IMR-90 (cell line): ENCODE measurements around the gene HLA-DOA. TPM values are rescaled to one million over a fixed set of nuclear protein-coding genes. Genes with fewer than 3 reads are reported as not detected.

ENCODE experiments used
- ATAC-seq: fragments of 200-7000 bp; cut with Tn5 transposase; 2 replicates; pipeline ENCODE4 v1.9.1; 2020; ENCODE audit warnings: low read depth, mild to moderate bottlenecking, moderate library complexity
- BruUV-seq: library from RNA; stranded (reverse); fragments of 400-500 nt; replicated peaks from 2 replicates; lab custom pipeline; 2021; lab: Mats Ljungman, UMichigan
- CTCF ChIA-PET: fragments of 300-600 bp; formaldehyde crosslinking; extraction: SDS; loops from one replicate; lab custom pipeline; 2021; ENCODE audit warnings: antibody characterized with exemption; lab: Yijun Ruan, JAX
- POLR2A ChIA-PET: fragments of 300-600 bp; sonication (Branson Sonifier 250); formaldehyde crosslinking; loops from one replicate; lab custom pipeline; 2022; ENCODE audit warnings: antibody characterized with exemption; ENCODE audit not compliant: unreplicated experiment; lab: Charles Lee
- DNase-seq: peaks from one replicate; pipeline ENCODE4 v3.0.0; 2013
- H2AFZ ChIP-seq: replicated peaks from 2 replicates; pipeline ENCODE3; 2013; ENCODE audit warnings: low read length, mild to moderate bottlenecking; ENCODE audit not compliant: poor library complexity
- H2AK5ac ChIP-seq: 2 replicates; pipeline ENCODE4 v1.6.1; 2013; ENCODE audit warnings: low read depth, low read length, inconsistent platforms
- H2AK9ac ChIP-seq: replicated peaks from 2 replicates; pipeline ENCODE3; 2013; ENCODE audit warnings: mild to moderate bottlenecking, low read depth, low read length, moderate library complexity; ENCODE audit not compliant: poor library complexity
- H2BK120ac ChIP-seq: 2 replicates; pipeline ENCODE4 v1.6.1; 2013; ENCODE audit warnings: low read depth, low read length, inconsistent platforms
- H2BK15ac ChIP-seq: 3 replicates; pipeline ENCODE4 v1.6.1; 2013; ENCODE audit warnings: low read depth, low read length, inconsistent platforms
- H2BK20ac ChIP-seq: 2 replicates; pipeline ENCODE4 v1.6.1; 2013; ENCODE audit warnings: low read depth, mild to moderate bottlenecking, inconsistent platforms, low read length, moderate library complexity
- H2BK5ac ChIP-seq: 2 replicates; pipeline ENCODE4 v1.6.1; 2013; ENCODE audit warnings: mild to moderate bottlenecking, low read depth, low read length, inconsistent platforms; ENCODE audit not compliant: poor library complexity, severe bottlenecking
- H3K14ac ChIP-seq: replicated peaks from 2 replicates; pipeline ENCODE4 v1.6.1; 2013; ENCODE audit warnings: low read depth, low read length, inconsistent platforms
- H3K18ac ChIP-seq: 2 replicates; pipeline ENCODE4 v1.6.1; 2013; ENCODE audit warnings: low read depth, low read length, control low read depth
- H3K23ac ChIP-seq: 2 replicates; pipeline ENCODE4 v1.6.1; 2013; ENCODE audit warnings: low read depth, low read length, inconsistent platforms
- H3K27ac ChIP-seq: 2 replicates; pipeline ENCODE4 v1.5.1; 2013; ENCODE audit warnings: mild to moderate bottlenecking, control low read depth, low read length; ENCODE audit not compliant: insufficient read depth
- H3K27me3 ChIP-seq: 2 replicates; pipeline ENCODE4 v1.6.1; 2013; ENCODE audit warnings: low read length; ENCODE audit not compliant: control insufficient read depth, insufficient read depth
- H3K36me3 ChIP-seq: 2 replicates; pipeline ENCODE4 v1.6.1; 2013; ENCODE audit warnings: low read length, mixed read lengths; ENCODE audit not compliant: control insufficient read depth, insufficient read depth
- H3K4ac ChIP-seq: 2 replicates; pipeline ENCODE4 v1.6.1; 2013; ENCODE audit warnings: low read depth, low read length, inconsistent platforms
- H3K4me1 ChIP-seq: 2 replicates; pipeline ENCODE4 v1.6.1; 2013; ENCODE audit warnings: low read length, mixed read lengths; ENCODE audit not compliant: control insufficient read depth, insufficient read depth
- H3K4me2 ChIP-seq: 2 replicates; pipeline ENCODE4 v1.6.1; 2013; ENCODE audit warnings: low read depth, mild to moderate bottlenecking, control low read depth, low read length, moderate library complexity
- H3K4me3 ChIP-seq: 2 replicates; pipeline ENCODE4 v1.5.1; 2013; ENCODE audit warnings: low read depth, mild to moderate bottlenecking, control low read depth, low read length, moderate library complexity; ENCODE audit not compliant: insufficient read depth
- H3K56ac ChIP-seq: 2 replicates; pipeline ENCODE4 v1.6.1; 2013; ENCODE audit warnings: low read length, inconsistent platforms; ENCODE audit not compliant: insufficient read depth; ENCODE audit errors: extremely low read depth
- H3K79me1 ChIP-seq, 2 experiments: 2 replicates each; pipeline ENCODE4 v1.6.1; 2013; ENCODE audit warnings: low read length in 2 of 2, inconsistent platforms in 1 of 2, low read depth in 1 of 2
- H3K9ac ChIP-seq: 2 replicates; pipeline ENCODE4 v1.6.1; 2013; ENCODE audit warnings: low read depth, low read length, control low read depth
- H3K9me1 ChIP-seq: 2 replicates; pipeline ENCODE4 v1.6.1; 2013; ENCODE audit warnings: low read length, inconsistent platforms; ENCODE audit not compliant: insufficient read depth
- H3K9me3 ChIP-seq: 2 replicates; pipeline ENCODE4 v1.6.1; 2013; ENCODE audit warnings: low read length; ENCODE audit not compliant: control insufficient read depth, insufficient read depth
- H4K20me1 ChIP-seq: 2 replicates; pipeline ENCODE4 v1.6.1; 2013; ENCODE audit warnings: low read length, inconsistent platforms; ENCODE audit not compliant: insufficient read depth
- H4K5ac ChIP-seq: 2 replicates; pipeline ENCODE4 v1.6.1; 2013; ENCODE audit warnings: mild to moderate bottlenecking, low read depth, low read length, control low read depth
- H4K8ac ChIP-seq, 2 experiments: 2 replicates each; pipeline ENCODE4 v1.6.1; 2013; ENCODE audit warnings: low read depth in 2 of 2, low read length in 2 of 2, control low read depth in 1 of 2, inconsistent platforms in 1 of 2
- H4K91ac ChIP-seq: 2 replicates; pipeline ENCODE4 v1.6.1; 2013; ENCODE audit warnings: low read depth, low read length, inconsistent platforms; ENCODE audit not compliant: insufficient read depth
- BHLHE40 ChIP-seq: fragments of 150-350 bp; IDR thresholded peaks from 2 replicates; pipeline ENCODE4 v1.6.1; 2016; ENCODE audit warnings: mild to moderate bottlenecking, low read depth, low read length
- CHD1 ChIP-seq: IDR thresholded peaks from 2 replicates; pipeline ENCODE4 v1.6.1; 2012; ENCODE audit warnings: low read depth, low read length, improper control_type of control experiment
- CTCF ChIP-seq: conservative IDR thresholded peaks from 2 replicates; pipeline ENCODE4 v1.5.1; 2012; ENCODE audit warnings: mild to moderate bottlenecking, low read depth, low read length, improper control_type of control experiment
- ELK1 ChIP-seq: fragments of 150-350 bp; IDR thresholded peaks from 2 replicates; pipeline ENCODE4 v1.6.1; 2016; ENCODE audit warnings: low read depth, mild to moderate bottlenecking, low read length, moderate library complexity, borderline replicate concordance
- FOS ChIP-seq: fragments of 150-350 bp; IDR thresholded peaks from 2 replicates; pipeline ENCODE4 v1.6.1; 2016; ENCODE audit warnings: low read depth, low read length
- MAFK ChIP-seq: IDR thresholded peaks from 2 replicates; pipeline ENCODE4 v1.6.1; 2012; ENCODE audit warnings: low read depth, low read length, improper control_type of control experiment
- MAZ ChIP-seq: IDR thresholded peaks from 2 replicates; pipeline ENCODE4 v1.6.1; 2012; ENCODE audit warnings: low read depth, mild to moderate bottlenecking, low read length, improper control_type of control experiment, moderate library complexity, borderline replicate concordance
- MXI1 ChIP-seq: IDR thresholded peaks from 2 replicates; pipeline ENCODE4 v1.6.1; 2012; ENCODE audit warnings: low read depth, mild to moderate bottlenecking, low read length, moderate library complexity, borderline replicate concordance
- NFE2L2 ChIP-seq: fragments of 150-350 bp; IDR thresholded peaks from 2 replicates; pipeline ENCODE4 v1.6.1; 2016; ENCODE audit warnings: low read depth, mild to moderate bottlenecking, low read length
- POLR2A ChIP-seq: IDR thresholded peaks from 2 replicates; pipeline ENCODE4 v1.6.1; 2012; ENCODE audit warnings: mild to moderate bottlenecking, low read depth, low read length
- RCOR1 ChIP-seq: IDR thresholded peaks from 2 replicates; pipeline ENCODE4 v1.6.1; 2012; ENCODE audit warnings: mild to moderate bottlenecking, low read length, improper control_type of control experiment; ENCODE audit not compliant: insufficient replicate concordance
- RFX5 ChIP-seq: IDR thresholded peaks from 2 replicates; pipeline ENCODE4 v1.8.0; 2012; ENCODE audit warnings: low read depth, mild to moderate bottlenecking, low read length, moderate library complexity
- SMC3 ChIP-seq: fragments of 150-350 bp; IDR thresholded peaks from 2 replicates; pipeline ENCODE4 v1.6.1; 2016; ENCODE audit warnings: low read depth, mild to moderate bottlenecking, antibody characterized with exemption, low read length, moderate library complexity
- USF2 ChIP-seq: fragments of 150-350 bp; IDR thresholded peaks from 2 replicates; pipeline ENCODE4 v1.6.1; 2017; ENCODE audit warnings: mild to moderate bottlenecking, antibody characterized with exemption, low read length, low read depth
- WGBS, 2 experiments: methylation state at CpG; one replicate each; pipeline versions ENCODE4 v1.1.5 to v1.1.7; 2013; ENCODE audit warnings: missing lambda C conversion rate in 2 of 2; ENCODE audit not compliant: insufficient read length in 1 of 2; ENCODE audit errors: extremely low coverage in 2 of 2; 5-methylcytosine and 5-hydroxymethylcytosine counted together
- dilution Hi-C: fragments of 300-500 bp; cut with HindIII; formaldehyde crosslinking; loops from one replicate; pipeline ENCODE4 v1.14.3; 2018; ENCODE audit warnings: low sequenced_read_pairs; ENCODE audit not compliant: unreplicated experiment
- in situ Hi-C: fragments of 300-500 bp; cut with MboI; formaldehyde crosslinking; loops from 3 replicates; pipeline ENCODE4 v1.14.3; 2019; ENCODE audit warnings: low sequenced_read_pairs, inconsistent platforms, mixed read lengths
- intact Hi-C: fragments of 100-400 bp; cut with micrococcal nuclease; formaldehyde crosslinking; loops from 2 replicates; pipeline ENCODE4 v1.10.0; 2022
- polyA plus RNA-seq, 3 experiments: library from polyadenylated mRNA; depleted of rRNA; stranded (reverse); fragments of >200 nt; gene quantifications; 2 replicates each; pipeline ENCODE4 v1.2.3, GENCODE V29; 2012; ENCODE audit warnings: low replicate concordance in 1 of 3
- total RNA-seq: library from RNA; depleted of rRNA; stranded (reverse); fragments of >200 nt; gene quantifications from 2 replicates; pipeline ENCODE4 v1.2.3, GENCODE V29; 2012

The HLA-DOA gene
- total and polyA plus RNA-seq, 2 of the 4 experiments (the other 2 are of a cell fraction), result not detected

GRCh38 chr6:32984622-32985389, 24.6 kb downstream of the HLA-DOA start:
- H4K91ac ChIP-seq, result no peak overlapping the region
- no peak overlapping the region for H2BK120ac ChIP-seq
- peaks cover 11% of the 10 kb centered on the region for H3K27me3 ChIP-seq
- BruUV-seq, result no TSS peak
- H3K14ac ChIP-seq, result no peak overlapping the region
- H3K79me1 ChIP-seq, result peaks cover 8 to 16% of the 10 kb centered on the region in 2 experiments
- no peak overlapping the region for H3K18ac ChIP-seq
- H2BK20ac ChIP-seq, result no peak overlapping the region
- H4K5ac ChIP-seq, result no peak overlapping the region
- H3K4me1 ChIP-seq, result no peaks in the 10 kb centered on the region
- H2AK9ac ChIP-seq, result peak overlapping the region; percentile 37
- no peak overlapping the region for H2BK5ac ChIP-seq
- 0 out of 2 replicates have a peak overlapping the region, but pooled peaks have one; percentile 4 for H3K23ac ChIP-seq
- in situ Hi-C loops (no loop called here), intact Hi-C loops (loop anchor here (1.0 kb wide), 3 partner anchors 32 to 100 kb away; partner anchors contain the start of gene HLA-DMA), dilution Hi-C loops (no loop called here)
- H3K9me1 ChIP-seq, result peaks cover 5% of the 10 kb centered on the region; the same call in 1 of the 2 replicates
- ChIA-PET POLR2A (interaction anchor here (0.6 to 2.8 kb wide), 6 partner anchors 10 to 100 kb away, joined by 3 to 27 read pairs (median 4); no protein-coding TSS in a partner anchor), CTCF (interaction anchor here (0.6 to 3.4 kb wide), 28 partner anchors 9 to 164 kb away, joined by 3 to 29 read pairs (median 4); partner anchors contain the start of gene HLA-DMA)
- no peak overlapping the region for H2AFZ ChIP-seq
- H3K56ac ChIP-seq, result no peak overlapping the region
- H4K20me1 ChIP-seq, result peaks cover 48% of the 10 kb centered on the region
- WGBS, 2 experiments, result 50% methylated on average over 2 of the region's 9 CpGs; no CpG with 5 or more reads in 1 of the 2 experiments
- no peaks in the 10 kb centered on the region for H3K9me3 ChIP-seq
- H2BK15ac ChIP-seq, result no peak overlapping the region
- H3K4me2 ChIP-seq, result no peak overlapping the region
- H3K4ac ChIP-seq, result no peak overlapping the region
- DNase-seq (peak; percentile 79), ATAC-seq (peak; percentile 75)
- no peak overlapping the region for H3K4me3 ChIP-seq
- no peak overlapping the region for H3K9ac ChIP-seq
- no peak overlapping the region for H2AK5ac ChIP-seq
- H3K27ac ChIP-seq, result no peak overlapping the region
- no peak overlapping the region for H4K8ac ChIP-seq
- peaks cover 19% of the 10 kb centered on the region for H3K36me3 ChIP-seq
- TF ChIP-seq MXI1, result peak; percentile 53; the same call in 1 of the 2 replicates
- TF ChIP-seq POLR2A, result no peak
- no peak for TF ChIP-seq RCOR1
- TF ChIP-seq CTCF, result peak; percentile 93
- TF ChIP-seq USF2, result no peak
- no peak for TF ChIP-seq CHD1
- TF ChIP-seq MAFK, result no peak
- TF ChIP-seq NFE2L2, result no peak
- no peak for TF ChIP-seq RFX5
- peak; percentile 92 for TF ChIP-seq SMC3
- peak; percentile 28; the same call in 1 of the 2 replicates for TF ChIP-seq MAZ
- no peak for TF ChIP-seq ELK1
- no peak for TF ChIP-seq FOS
- no peak for TF ChIP-seq BHLHE40
